ENCODE measurements around the gene CBARP. TPM values are rescaled to one million over a fixed set of nuclear protein-coding genes. Genes with fewer than 3 reads are reported as not detected.
A peak's percentile ranks its signal among the peaks of the same experiment; 100 is the strongest.

The CBARP gene
- total and polyA plus RNA-seq, 9 of the 15 experiments (the other 6 are each of a cell fraction or from before 2014, with no cell fraction given): 0.03 to 8.9 (median 1.2) TPM; not detected in 1

GRCh38 chr19:1279782-1280341 is 42.1 kb upstream of the CBARP start (continued):
- TF ChIP-seq MTA1 (IDR thresholded peaks at IDR 0.05; ENCODE audit: borderline replicate concordance) (no peak), TCFL5 (CRISPR knock-in tag; conservative IDR thresholded peaks at IDR 0.05) (no peak), ZFX (CRISPR knock-in tag; IDR thresholded peaks at IDR 0.05) (peak; percentile 35; the same call in 1 of the 2 replicates), POLR2A (conservative IDR thresholded peaks at IDR 0.05) (peak; percentile 43; the same call in 1 of the 2 replicates), IRF9 (tag; IDR thresholded peaks at IDR 0.05) (no peak), MTA3 (IDR thresholded peaks at IDR 0.05; ENCODE audit: borderline replicate concordance) (peak; percentile 70), FOXO4 (CRISPR knock-in tag; IDR thresholded peaks at IDR 0.05) (no peak), RAD21 (CRISPR knock-in tag; conservative IDR thresholded peaks at IDR 0.05 in 1 of 2, IDR thresholded peaks at IDR 0.05 in 1 of 2) (peak; percentile 77 to 89), POLR2B (IDR thresholded peaks at IDR 0.05; ENCODE audit: low read depth, partially characterized antibody) (peak; percentile 21), EHMT2 (IDR thresholded peaks at IDR 0.05) (no peak), KLF16 (IDR thresholded peaks at IDR 0.05) (peak; percentile 49; the same call in 1 of the 2 replicates), EGR1 (conservative IDR thresholded peaks at IDR 0.05) (no peak), ZNF3 (CRISPR knock-in tag; IDR thresholded peaks at IDR 0.05) (no peak), SREBF1 (IDR thresholded peaks at IDR 0.05; ENCODE audit: borderline replicate concordance, low read depth, low read length) (no peak), ZNF609 (CRISPR knock-in tag; IDR thresholded peaks at IDR 0.05; ENCODE audit: borderline replicate concordance) (no peak), MYC (IDR thresholded peaks at IDR 0.05; ENCODE audit: low read depth, low read length) (0 out of 2 replicates have a peak, but pooled peaks have one; percentile 29), MYC (CRISPR knock-in tag; IDR thresholded peaks at IDR 0.05; ENCODE audit: borderline replicate concordance, low read depth) (no peak), CHD4 (IDR thresholded peaks at IDR 0.05; ENCODE audit: insufficient read depth, insufficient replicate concordance, low read depth, low read length, poor library complexity, severe bottlenecking) (peak; percentile 88), ID3 (CRISPR knock-in tag; IDR thresholded peaks at IDR 0.05) (no peak), ID3 (tag; IDR thresholded peaks at IDR 0.05) (no peak), HMG20A (CRISPR knock-in tag; conservative IDR thresholded peaks at IDR 0.05) (no peak)

Measured in K562 (cell line).